ENCODE results near the gene DUSP5. TPM values are rescaled to one million over a fixed set of nuclear protein-coding genes. Genes with fewer than 3 reads are reported as not detected.

DUSP5 gene
- total and polyA plus RNA-seq, 10 of the 15 experiments (the other 5 are each of a cell fraction or from before 2014, with no cell fraction given) = 2.1 to 95.9 (median 23.4) TPM

GRCh38 chr10:110481919-110482318 is 15.8 kb upstream of the DUSP5 start:
- H3K4me2 ChIP-seq (ENCODE audit: control insufficient read depth, insufficient read depth) = no peak overlapping the region
- ChIA-PET CTCF (interaction anchor here (0.7 to 3.6 kb wide), 3 partner anchors 12 to 65 kb away, joined by 3 to 20 read pairs (median 4); no protein-coding TSS in a partner anchor), RAD21 (ENCODE audit: unreplicated experiment) (interaction anchor here (0.7 to 1.4 kb wide), 2 partner anchors 51 to 65 kb away, joined by 3 to 4 read pairs; no protein-coding TSS in a partner anchor), SMC1A (ENCODE audit: uncharacterized antibody, unreplicated experiment) (interaction anchor here (0.8 to 1.1 kb wide), 3 partner anchors 9 to 127 kb away, joined by 3 to 4 read pairs (median 3); no protein-coding TSS in a partner anchor), POLR2A (interaction anchor here (1.3 kb wide), 1 partner anchor 10 kb away, joined by 7 read pairs; no protein-coding TSS in a partner anchor)
- no peak overlapping the region for H2AFZ ChIP-seq (ENCODE audit: control insufficient read depth, low read depth, low read length)
- WGBS (ENCODE audit: insufficient coverage, insufficient replicate concordance, low lambda C conversion rate, missing lambda C conversion rate) = 0% methylated on average over 1 of the region's 1 CpG
- BruUV-seq (replicated peaks) = no TSS peak
- no peak overlapping the region for H3K4me3 ChIP-seq
- in situ Hi-C loops (cut with MboI) = no loop called here
- no peak for DNase-seq (ENCODE audit: low read depth, low spot score)
- no peak for FAIRE-seq
- no peak overlapping the region for H3K27ac ChIP-seq (ENCODE audit: control insufficient read depth, insufficient read depth)
- H3K27me3 ChIP-seq (replicated peaks in 1 of 2; ENCODE audit: control insufficient read depth in 2 of 2, insufficient read depth in 2 of 2, low read length in 1 of 2) = no peaks in the 10 kb centered on the region
- intact Hi-C loops (cut with micrococcal nuclease; ENCODE audit: unreplicated experiment) = no loop called here
- no peak for ATAC-seq
- H3K79me2 ChIP-seq (ENCODE audit: control insufficient read depth, insufficient read depth, low read length) = no peaks in the 10 kb centered on the region
- H3K9ac ChIP-seq (ENCODE audit: control insufficient read depth, insufficient read depth, low read length) = no peak overlapping the region
- no peaks in the 10 kb centered on the region for H3K36me3 ChIP-seq (ENCODE audit: control insufficient read depth in 2 of 2, insufficient read depth in 2 of 2, low read length in 1 of 2)
- H3K4me1 ChIP-seq (ENCODE audit: control insufficient read depth, insufficient read depth, low read length) = peaks cover 5% of the 10 kb centered on the region
- H3K9me3 ChIP-seq (replicated peaks; ENCODE audit: control insufficient read depth, insufficient read depth, low read length) = no peaks in the 10 kb centered on the region
- no peaks in the 10 kb centered on the region for H4K20me1 ChIP-seq (ENCODE audit: control insufficient read depth, insufficient read depth)
- no peak for TF ChIP-seq TAF1 (IDR thresholded peaks at IDR 0.05; ENCODE audit: borderline replicate concordance, low read depth, low read length)
- no peak for TF ChIP-seq MLLT1 (IDR thresholded peaks at IDR 0.05)
- no peak for TF ChIP-seq WRNIP1 (IDR thresholded peaks at IDR 0.05; ENCODE audit: borderline replicate concordance, low read depth, low read length)
- no peak for TF ChIP-seq FOXK2 (IDR thresholded peaks at IDR 0.05)
- TF ChIP-seq RUNX3 (IDR thresholded peaks at IDR 0.05; ENCODE audit: low read length) = no peak
- no peak for TF ChIP-seq ZNF217 (IDR thresholded peaks at IDR 0.05)
- no peak for TF ChIP-seq RAD51 (IDR thresholded peaks at IDR 0.05)
- no peak for TF ChIP-seq KLF5 (IDR thresholded peaks at IDR 0.05; ENCODE audit: partially characterized antibody)
- no peak for TF ChIP-seq TBL1XR1 (IDR thresholded peaks at IDR 0.05; ENCODE audit: low read depth, low read length)
- TF ChIP-seq SRF (IDR thresholded peaks at IDR 0.05; ENCODE audit: low read depth in 2 of 2, low read length in 2 of 2) = no peak
- no peak for TF ChIP-seq CREB1 (IDR thresholded peaks at IDR 0.05; ENCODE audit: low read depth)
- no peak for TF ChIP-seq EP300 (IDR thresholded peaks at IDR 0.05; ENCODE audit: borderline replicate concordance in 1 of 2, control insufficient read depth in 1 of 2, low read depth in 2 of 2, low read length in 2 of 2)
- TF ChIP-seq BMI1 (IDR thresholded peaks at IDR 0.05; ENCODE audit: borderline replicate concordance) = no peak
- TF ChIP-seq SREBF1 (IDR thresholded peaks at IDR 0.05; ENCODE audit: low read length) = no peak
- no peak for TF ChIP-seq FOXM1 (IDR thresholded peaks at IDR 0.05; ENCODE audit: low read depth, low read length)
- TF ChIP-seq CUX1 (IDR thresholded peaks at IDR 0.05; ENCODE audit: insufficient replicate concordance, low read depth, low read length) = no peak
